Neutrophil (primary cell): ENCODE data around the gene FHOD3.

Experiments
- H3K27ac ChIP-seq: fragments of 200-600 bp; sonication (generic); 2 replicates; pipeline ENCODE4 v1.5.1; 2016; ENCODE audit warnings: mild to moderate bottlenecking, moderate library complexity
- H3K27me3 ChIP-seq: fragments of 200-600 bp; sonication (generic); 2 replicates; pipeline ENCODE4 v1.6.0; 2016; ENCODE audit warnings: mild to moderate bottlenecking
- H3K36me3 ChIP-seq: fragments of 200-600 bp; sonication (generic); 2 replicates; pipeline ENCODE4 v1.5.1; 2017
- H3K4me1 ChIP-seq, 2 experiments: fragments of 200-600 bp in 1 of 2; sonication (generic) in 1 of 2; 1 replicate in 1 of 2; 2 replicates in 1 of 2; pipeline versions ENCODE4 v1.5.1 to v1.6.1; 2013 to 2016; ENCODE audit warnings: low read depth in 1 of 2, low read length in 1 of 2, mild to moderate bottlenecking in 1 of 2, moderate library complexity in 1 of 2; ENCODE audit not compliant: control insufficient read depth in 1 of 2, insufficient read depth in 1 of 2
- H3K4me3 ChIP-seq, 2 experiments: fragments of 200-600 bp in 1 of 2; sonication (generic) in 1 of 2; 1 replicate in 1 of 2; 2 replicates in 1 of 2; pipeline ENCODE4 v1.5.1; 2013 to 2016; ENCODE audit warnings: low read depth in 1 of 2, low read length in 1 of 2, mild to moderate bottlenecking in 1 of 2, moderate library complexity in 1 of 2
- H3K9me3 ChIP-seq: fragments of 200-600 bp; sonication (generic); 2 replicates; pipeline ENCODE4 v1.5.1; 2016
- TF ChIP-seq, protein P1 (sequence below): fragments of 200-600 bp; sonication (generic); IDR thresholded peaks from 2 replicates; pipeline ENCODE4 v1.5.1; 2016; ENCODE audit warnings: antibody characterized with exemption

The FHOD3 gene

DNA sequence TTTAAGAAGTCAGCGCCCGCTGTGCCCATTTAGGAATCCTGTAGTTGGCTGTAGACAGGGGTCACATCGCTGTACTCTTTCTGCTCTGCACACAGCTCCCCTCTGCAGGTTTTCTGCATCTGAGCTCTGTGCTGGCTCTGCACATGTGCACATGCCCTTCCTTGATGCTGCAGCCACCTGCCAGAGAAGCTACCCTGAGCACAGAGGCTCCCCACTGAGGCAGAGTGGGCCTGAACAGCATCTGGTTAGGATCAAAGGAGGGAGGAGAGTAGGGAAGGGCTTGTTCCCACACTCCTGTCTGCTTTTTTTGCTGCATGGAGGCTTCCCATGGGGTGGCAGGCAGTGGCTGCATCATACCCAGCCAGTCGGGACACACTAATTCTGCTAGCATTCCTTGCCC lies 238.9 kb downstream of the FHOD3 start:
- Histone ChIP-seq H3K27ac (no peak overlapping the region), H3K36me3 (no peaks in the 10 kb centered on the region), H3K4me1 (no peaks in the 10 kb centered on the region), H3K27me3 (no peaks in the 10 kb centered on the region), H3K9me3 (no peaks in the 10 kb centered on the region), H3K4me3 (no peak overlapping the region)
- TF ChIP-seq, protein P1, sequence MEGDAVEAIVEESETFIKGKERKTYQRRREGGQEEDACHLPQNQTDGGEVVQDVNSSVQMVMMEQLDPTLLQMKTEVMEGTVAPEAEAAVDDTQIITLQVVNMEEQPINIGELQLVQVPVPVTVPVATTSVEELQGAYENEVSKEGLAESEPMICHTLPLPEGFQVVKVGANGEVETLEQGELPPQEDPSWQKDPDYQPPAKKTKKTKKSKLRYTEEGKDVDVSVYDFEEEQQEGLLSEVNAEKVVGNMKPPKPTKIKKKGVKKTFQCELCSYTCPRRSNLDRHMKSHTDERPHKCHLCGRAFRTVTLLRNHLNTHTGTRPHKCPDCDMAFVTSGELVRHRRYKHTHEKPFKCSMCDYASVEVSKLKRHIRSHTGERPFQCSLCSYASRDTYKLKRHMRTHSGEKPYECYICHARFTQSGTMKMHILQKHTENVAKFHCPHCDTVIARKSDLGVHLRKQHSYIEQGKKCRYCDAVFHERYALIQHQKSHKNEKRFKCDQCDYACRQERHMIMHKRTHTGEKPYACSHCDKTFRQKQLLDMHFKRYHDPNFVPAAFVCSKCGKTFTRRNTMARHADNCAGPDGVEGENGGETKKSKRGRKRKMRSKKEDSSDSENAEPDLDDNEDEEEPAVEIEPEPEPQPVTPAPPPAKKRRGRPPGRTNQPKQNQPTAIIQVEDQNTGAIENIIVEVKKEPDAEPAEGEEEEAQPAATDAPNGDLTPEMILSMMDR: no peak

- Histone ChIP-seq H3K36me3 (no peaks in the 10 kb centered on the region), H3K9me3 (no peaks in the 10 kb centered on the region), H3K4me3 (no peak overlapping the region), H3K27me3 (no peaks in the 10 kb centered on the region), H3K4me1 (no peaks in the 10 kb centered on the region), H3K27ac (no peak overlapping the region)
- TF ChIP-seq, protein P1: no peak
These were observed 239.8 kb downstream of the FHOD3 start for GRCh38 chr18:36537289-36537688.

- no peak overlapping the region for H3K27ac ChIP-seq
- no peaks in the 10 kb centered on the region for H3K27me3 ChIP-seq
- H3K36me3 ChIP-seq: no peaks in the 10 kb centered on the region
- H3K4me1 ChIP-seq: no peaks in the 10 kb centered on the region
- TF ChIP-seq, protein P1: no peak
- no peak overlapping the region for H3K4me3 ChIP-seq
- no peaks in the 10 kb centered on the region for H3K9me3 ChIP-seq
These were observed 242.2 kb downstream of the FHOD3 start for GRCh38 chr18:36539674-36540231.

DNA sequence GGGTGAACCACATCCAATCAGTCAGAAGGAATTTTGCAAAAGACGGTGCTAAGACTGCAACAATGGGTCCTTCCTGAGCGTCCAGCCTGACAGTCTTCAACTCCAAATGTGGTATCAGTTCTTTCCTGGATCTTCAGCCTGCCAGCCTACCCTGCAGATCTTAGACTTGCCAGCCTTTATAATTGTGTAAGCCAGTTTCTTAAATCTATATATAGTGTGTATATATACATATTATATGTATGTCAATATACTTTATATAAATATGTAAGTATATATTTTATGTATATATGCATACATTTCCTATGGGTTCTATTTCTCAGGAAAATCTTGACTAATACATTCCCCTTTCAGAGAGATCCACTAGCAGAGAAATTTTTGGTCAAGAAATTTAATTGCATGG lies 245.5 kb downstream of the FHOD3 start:
- TF ChIP-seq, protein P1: no peak
- H3K27me3 ChIP-seq: no peaks in the 10 kb centered on the region
- H3K4me3 ChIP-seq: no peak overlapping the region
- H3K27ac ChIP-seq: no peak overlapping the region
- H3K9me3 ChIP-seq: no peaks in the 10 kb centered on the region
- H3K4me1 ChIP-seq: no peaks in the 10 kb centered on the region
- H3K36me3 ChIP-seq: no peaks in the 10 kb centered on the region

DNA sequence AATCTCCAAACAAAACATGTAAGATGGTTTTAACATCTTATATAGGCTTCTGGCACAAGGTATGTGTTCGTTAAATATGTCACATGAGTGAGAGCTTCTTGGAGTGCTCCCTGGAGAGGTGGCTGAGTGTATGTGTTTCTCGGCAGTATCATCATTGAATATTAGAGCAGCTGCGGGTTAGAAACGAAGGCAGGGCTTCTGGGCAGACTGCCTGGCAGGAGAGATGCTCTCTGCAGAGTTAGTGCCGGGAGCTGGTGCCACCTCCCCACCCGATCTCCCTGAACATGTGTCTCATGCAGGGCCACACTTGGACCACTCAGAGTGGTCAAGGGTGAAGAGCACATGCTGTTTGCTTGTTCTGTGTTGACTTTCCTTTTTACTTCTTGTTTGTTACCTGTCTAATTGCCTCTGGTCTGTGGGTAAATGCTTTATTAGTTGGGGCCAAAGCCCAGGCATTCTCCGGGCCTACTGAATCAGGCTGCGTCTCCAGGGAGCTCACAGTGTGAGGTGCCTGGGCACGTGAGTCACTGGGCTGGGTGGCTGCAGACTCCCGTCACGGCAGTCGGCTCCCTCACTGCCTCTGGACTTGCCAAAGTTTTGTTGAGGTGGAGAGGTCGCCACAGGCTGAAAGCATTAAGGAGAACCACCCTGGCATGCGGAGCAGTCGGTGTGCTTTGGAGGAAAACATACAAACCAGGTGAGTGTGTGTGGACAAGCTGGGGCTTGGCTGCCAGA lies 246.6 kb downstream of the FHOD3 start:
- Histone ChIP-seq H3K36me3 (no peaks in the 10 kb centered on the region), H3K4me1 (no peaks in the 10 kb centered on the region), H3K9me3 (no peaks in the 10 kb centered on the region), H3K27me3 (no peaks in the 10 kb centered on the region), H3K27ac (no peak overlapping the region), H3K4me3 (no peak overlapping the region)
- TF ChIP-seq, protein P1: no peak
